GM12892 (cell line): Measurements from ENCODE around the gene UBE2L6.

Experiments used
- POLR2A ChIP-seq: IDR thresholded peaks from 2 replicates; pipeline ENCODE4 v1.6.1; 2011; ENCODE audit warnings: low read depth, low read length, control low read depth
- POLR2AphosphoS5 ChIP-seq: IDR thresholded peaks from 2 replicates; pipeline ENCODE4 v1.6.1; 2011; ENCODE audit warnings: low read depth, low read length, control low read depth

GRCh38 chr11:57567515-57568329 is at the start of gene UBE2L6:
- no peak for TF ChIP-seq POLR2AphosphoS5
- peak; percentile 45; the same call in 1 of the 2 replicates for TF ChIP-seq POLR2A
